ENCODE measurements around the gene DHRSX.

The DHRSX gene

GRCh38 chrX:2484721-2485648 lies 15.8 kb downstream of the DHRSX start:
- peaks cover 27 to 42% of the 10 kb centered on the region in 2 experiments for H3K36me3 ChIP-seq (ENCODE audit: control insufficient read depth in 2 of 2, insufficient read depth in 1 of 2, low read length in 2 of 2)
- CTCF ChIA-PET, result no interaction called here
- POLR2A ChIA-PET, result no interaction called here
- no peak for TF ChIP-seq ZNF843 (tag by site-specific recombination; IDR thresholded peaks at IDR 0.05)
- no peak for TF ChIP-seq ZNF169 (tag by site-specific recombination; IDR thresholded peaks at IDR 0.05)
- TF ChIP-seq ZNF488 (tag by site-specific recombination; IDR thresholded peaks at IDR 0.05), result no peak
- no peak for TF ChIP-seq ZNF37A (tag by site-specific recombination; IDR thresholded peaks at IDR 0.05)
- TF ChIP-seq HOXA7 (CRISPR knock-in tag; IDR thresholded peaks at IDR 0.05; ENCODE audit: borderline replicate concordance), result no peak
- no peak for TF ChIP-seq ZNF433 (tag by site-specific recombination; IDR thresholded peaks at IDR 0.05; ENCODE audit: low read depth)
- no peak for TF ChIP-seq ZNF175 (tag by site-specific recombination; IDR thresholded peaks at IDR 0.05)
- no peaks in the 10 kb centered on the region for H3K9me3 ChIP-seq (ENCODE audit: control insufficient read depth, insufficient read depth, low read depth, low read length)
- no peaks in the 10 kb centered on the region for H3K4me1 ChIP-seq (ENCODE audit: control insufficient read depth, insufficient read depth, low read length)
- H3K27ac ChIP-seq (ENCODE audit: extremely low read depth, low read depth, low read length), result no peak overlapping the region
- H3K4me3 ChIP-seq (ENCODE audit: low read depth, low read length), result no peak overlapping the region

- CTCF ChIA-PET, result no interaction called here
- H3K4me1 ChIP-seq (ENCODE audit: control insufficient read depth, insufficient read depth, low read length), result no peaks in the 10 kb centered on the region
- TF ChIP-seq KLF16 (tag by site-specific recombination; IDR thresholded peaks at IDR 0.05), result no peak
- no peak for TF ChIP-seq REST (tag by site-specific recombination; IDR thresholded peaks at IDR 0.05)
- TF ChIP-seq ZBTB6 (tag by site-specific recombination; IDR thresholded peaks at IDR 0.05), result no peak
- TF ChIP-seq SCRT2 (tag by site-specific recombination; IDR thresholded peaks at IDR 0.05), result no peak
- no peak for TF ChIP-seq WT1 (tag by site-specific recombination; IDR thresholded peaks at IDR 0.05)
- no peak for TF ChIP-seq ZNF138 (tag by site-specific recombination; IDR thresholded peaks at IDR 0.05; ENCODE audit: borderline replicate concordance)
- no peak for TF ChIP-seq ZSCAN30 (tag by site-specific recombination; IDR thresholded peaks at IDR 0.05)
- TF ChIP-seq KLF1 (tag by site-specific recombination; IDR thresholded peaks at IDR 0.05), result no peak
- no peak for TF ChIP-seq ZNF548 (tag by site-specific recombination; IDR thresholded peaks at IDR 0.05)
- TF ChIP-seq ZNF521 (tag by site-specific recombination; IDR thresholded peaks at IDR 0.05), result no peak
- TF ChIP-seq ZNF155 (tag by site-specific recombination; IDR thresholded peaks at IDR 0.05), result no peak
- no peak for TF ChIP-seq ZFP69B (tag by site-specific recombination; IDR thresholded peaks at IDR 0.05)
- no peak for TF ChIP-seq ZNF146 (tag by site-specific recombination; IDR thresholded peaks at IDR 0.05)
- no peak for TF ChIP-seq ZNF707 (tag by site-specific recombination; IDR thresholded peaks at IDR 0.05)
- TF ChIP-seq ZNF391 (tag by site-specific recombination; IDR thresholded peaks at IDR 0.05; ENCODE audit: borderline replicate concordance, low read depth), result no peak
- no peak for TF ChIP-seq ZNF660 (tag by site-specific recombination; IDR thresholded peaks at IDR 0.05)
- H3K9me3 ChIP-seq (ENCODE audit: control insufficient read depth, insufficient read depth, low read depth, low read length), result no peaks in the 10 kb centered on the region
- POLR2A ChIA-PET, result no interaction called here
- H3K36me3 ChIP-seq (ENCODE audit: control insufficient read depth in 2 of 2, insufficient read depth in 1 of 2, low read length in 2 of 2), result peaks cover 22 to 38% of the 10 kb centered on the region in 2 experiments
- H3K4me3 ChIP-seq (ENCODE audit: low read depth, low read length), result no peak overlapping the region
- no peak overlapping the region for H3K27ac ChIP-seq (ENCODE audit: extremely low read depth, low read depth, low read length)
Measured at GRCh38 chrX:2484256-2484655, 16.5 kb downstream of the DHRSX start.

Data from HEK293 (cell line).